ENCODE results near the gene COL15A1.

COL15A1 gene

DNA sequence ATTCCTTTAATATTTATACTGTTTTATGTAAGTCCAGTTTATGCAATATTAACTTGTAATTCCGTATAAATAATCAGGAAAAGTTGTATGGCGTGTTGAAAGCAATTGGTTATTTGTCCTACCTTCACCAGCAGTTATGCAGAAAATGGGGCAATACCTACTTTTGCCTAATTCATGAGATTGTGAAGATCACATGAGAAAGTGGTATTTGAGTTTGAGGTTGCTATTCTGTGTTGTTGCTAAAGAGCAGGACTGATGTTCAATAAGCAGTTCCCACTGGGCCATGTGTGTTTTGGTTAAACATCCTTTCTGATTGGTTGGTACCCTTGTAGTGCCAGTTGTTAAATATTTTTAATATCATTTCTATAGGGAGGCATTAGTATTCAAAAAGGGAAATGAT, 164.4 kb downstream of the COL15A1 start:
- DNase-seq (ENCODE audit: low read depth in 3 of 3), result no peak

GRCh38 chr9:99109522-99109921, 165.8 kb downstream of the COL15A1 start:
- no peak for DNase-seq (ENCODE audit: low read depth in 3 of 3)

GRCh38 chr9:99112750-99113413, 169.2 kb downstream of the COL15A1 start:
- no peak for DNase-seq (ENCODE audit: low read depth in 3 of 3)

GRCh38 chr9:99113414-99114048, 169.8 kb downstream of the COL15A1 start:
- no peak for DNase-seq (ENCODE audit: low read depth in 3 of 3)

- DNase-seq (ENCODE audit: low read depth in 3 of 3), result no peak
Observed at GRCh38 chr9:99114049-99114440, 170.3 kb downstream of the COL15A1 start.

GRCh38 chr9:99114846-99115500, 171.3 kb downstream of the COL15A1 start:
- no peak for DNase-seq (ENCODE audit: low read depth in 3 of 3)

DNA sequence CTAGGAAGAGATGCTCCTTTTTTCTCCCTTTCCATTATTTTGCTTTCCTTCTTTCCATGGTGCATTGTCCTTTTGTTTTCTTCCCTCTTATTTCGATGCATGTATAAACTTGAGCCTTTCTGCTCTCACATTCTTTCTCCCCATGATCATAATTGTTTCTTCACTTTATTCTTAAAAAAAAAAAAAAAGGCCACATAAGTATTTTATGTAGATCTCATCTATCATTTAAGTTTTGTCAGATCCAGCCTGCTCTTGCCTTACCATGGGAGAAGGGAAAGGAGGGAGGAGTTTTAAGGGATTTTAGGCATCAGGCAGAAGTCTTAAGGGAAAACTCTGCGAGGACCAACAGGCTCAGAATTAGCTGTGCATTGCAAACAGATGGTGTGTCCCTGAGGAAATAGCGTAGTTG, 172.3 kb downstream of the COL15A1 start:
- DNase-seq (ENCODE audit: low read depth in 3 of 3), result no peak

DNA sequence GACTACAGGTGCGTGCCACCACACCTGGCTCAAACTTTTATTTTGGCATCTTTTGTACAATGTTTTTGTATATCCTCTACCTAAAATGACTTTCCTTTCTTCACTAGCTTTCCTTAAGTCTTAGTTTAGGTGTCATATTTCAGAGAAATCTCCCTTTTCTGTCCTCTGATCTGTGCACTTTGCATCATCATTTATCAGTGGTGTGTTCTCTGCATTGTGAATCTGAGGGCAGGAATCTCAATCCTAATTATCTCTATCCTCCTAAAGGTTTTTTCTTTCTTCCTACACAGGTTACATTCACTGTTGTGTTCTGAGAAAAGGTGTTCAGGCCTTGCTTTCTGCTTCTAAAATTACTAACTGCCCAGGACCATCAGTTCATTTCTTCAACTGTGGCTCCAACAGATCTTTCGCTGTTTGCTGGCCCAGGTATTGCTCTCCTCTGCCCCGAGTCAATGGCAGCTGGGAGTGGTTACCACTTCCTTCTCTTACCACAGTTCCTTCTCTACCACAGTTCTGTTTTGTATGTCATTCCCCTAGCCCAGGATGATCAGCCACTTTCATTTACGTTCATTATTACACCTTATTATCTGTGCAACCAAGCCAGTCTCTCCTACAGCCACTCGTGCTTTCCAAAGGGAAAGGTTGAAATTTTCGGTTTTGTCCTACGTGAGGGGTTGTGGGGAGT, 175.2 kb downstream of the COL15A1 start:
- no peak for DNase-seq (ENCODE audit: low read depth in 3 of 3)

DNA sequence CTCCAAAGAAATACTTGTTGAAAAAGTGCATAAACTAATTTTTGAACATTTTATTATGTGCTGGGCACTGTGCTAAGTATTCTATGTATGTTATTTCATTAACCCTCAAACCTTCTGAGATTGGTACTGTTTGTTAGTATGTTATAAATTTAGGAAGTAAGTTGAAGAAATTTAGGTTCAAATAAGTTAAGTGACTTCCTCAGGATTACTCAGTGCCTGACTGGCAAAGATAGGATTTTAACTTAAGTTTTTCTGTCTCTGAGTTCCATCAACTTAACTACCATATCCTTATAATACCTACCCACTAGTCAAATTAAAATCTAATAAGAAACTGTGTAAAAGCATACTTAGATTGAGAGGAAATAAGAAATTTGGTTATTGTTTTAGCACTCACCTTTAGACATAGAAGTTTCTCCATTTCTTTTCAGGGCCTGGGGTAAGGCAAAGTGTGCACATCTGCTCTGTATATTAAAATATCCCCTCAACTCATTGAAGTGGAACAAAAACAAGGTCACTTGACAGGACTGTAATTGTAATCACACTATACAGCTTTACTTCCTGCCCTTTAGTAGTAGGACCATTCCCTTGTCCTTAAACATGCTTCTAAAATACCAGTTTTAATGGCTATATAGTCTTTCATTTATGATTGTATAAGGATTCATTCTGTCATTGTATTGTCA, 176.4 kb downstream of the COL15A1 start:
- no peak for DNase-seq (ENCODE audit: low read depth in 3 of 3)

All from stimulated activated CD4-positive, alpha-beta T cell treated with anti-CD3 and anti-CD28 coated beads, TNF-alpha, amount 100 ng/mL, for 4 hours (primary cell).